Measurements from ENCODE around the gene CFTR.

CFTR gene

GRCh38 chr7:117479225-117480054 is at the start of gene CFTR:
CFTR (plus strand) TSS chr7:117480025; CDS start chr7:117480095, 70 bp downstream.
- TF ChIP-seq CTCF (IDR thresholded peaks at IDR 0.05; ENCODE audit: control insufficient read depth, extremely low read depth, insufficient read depth): no peak
- H3K4me3 ChIP-seq (ENCODE audit: low read depth, low read length): no peak within 1 kb of the TSS
- no peak for DNase-seq (ENCODE audit: low read depth)

GRCh38 chr7:117435475-117436043 is 44.3 kb upstream of the CFTR start:
- no peak for DNase-seq (ENCODE audit: low read depth)
- no peak for TF ChIP-seq CTCF (IDR thresholded peaks at IDR 0.05; ENCODE audit: control insufficient read depth, extremely low read depth, insufficient read depth)
- H3K4me3 ChIP-seq (ENCODE audit: low read depth, low read length): no peak overlapping the region

- no peak overlapping the region for H3K4me3 ChIP-seq (ENCODE audit: low read depth, low read length)
- TF ChIP-seq CTCF (IDR thresholded peaks at IDR 0.05; ENCODE audit: control insufficient read depth, extremely low read depth, insufficient read depth): no peak
- no peak for DNase-seq (ENCODE audit: low read depth)
Measured at GRCh38 chr7:117444646-117445045, 35.2 kb upstream of the CFTR start.

GRCh38 chr7:117445206-117445605 is 34.6 kb upstream of the CFTR start:
- no peak overlapping the region for H3K4me3 ChIP-seq (ENCODE audit: low read depth, low read length)
- no peak for TF ChIP-seq CTCF (IDR thresholded peaks at IDR 0.05; ENCODE audit: control insufficient read depth, extremely low read depth, insufficient read depth)
- DNase-seq (ENCODE audit: low read depth): no peak

GRCh38 chr7:117446220-117446815 is 33.5 kb upstream of the CFTR start:
- no peak for DNase-seq (ENCODE audit: low read depth)
- H3K4me3 ChIP-seq (ENCODE audit: low read depth, low read length): no peak overlapping the region
- TF ChIP-seq CTCF (IDR thresholded peaks at IDR 0.05; ENCODE audit: control insufficient read depth, extremely low read depth, insufficient read depth): no peak

- TF ChIP-seq CTCF (IDR thresholded peaks at IDR 0.05; ENCODE audit: control insufficient read depth, extremely low read depth, insufficient read depth): no peak
- DNase-seq (ENCODE audit: low read depth): no peak
- H3K4me3 ChIP-seq (ENCODE audit: low read depth, low read length): no peak overlapping the region
Measured at GRCh38 chr7:117448655-117449054, 31.2 kb upstream of the CFTR start.
